Adrenal gland (tissue), 5 donors: ENCODE measurements around the gene DKK1.

Source experiments
- POLR2A ChIP-seq, 2 donors: fragments of 450-650 bp; IDR thresholded peaks; one replicate each; pipeline ENCODE4 v1.6.1; 2017; ENCODE audit warnings: antibody characterized with exemption in 2 of 2, mild to moderate bottlenecking in 2 of 2, moderate library complexity in 1 of 2
- TF ChIP-seq, protein P1 (sequence below), 6 experiments: fragments of 450-650 bp in 4 of 6; fragments of 200-600 bp in 2 of 6; sonication (generic) in 1 of 6; IDR thresholded peaks; 1 replicate in 5 of 6; 2 replicates in 1 of 6; pipeline versions ENCODE4 v1.5.1 to v1.8.0; 2016 to 2021; ENCODE audit warnings: antibody characterized with exemption in 6 of 6, mild to moderate bottlenecking in 2 of 6, moderate library complexity in 1 of 6
- donor health status: DM: no; HTN: no; CAD: no.

DNA sequence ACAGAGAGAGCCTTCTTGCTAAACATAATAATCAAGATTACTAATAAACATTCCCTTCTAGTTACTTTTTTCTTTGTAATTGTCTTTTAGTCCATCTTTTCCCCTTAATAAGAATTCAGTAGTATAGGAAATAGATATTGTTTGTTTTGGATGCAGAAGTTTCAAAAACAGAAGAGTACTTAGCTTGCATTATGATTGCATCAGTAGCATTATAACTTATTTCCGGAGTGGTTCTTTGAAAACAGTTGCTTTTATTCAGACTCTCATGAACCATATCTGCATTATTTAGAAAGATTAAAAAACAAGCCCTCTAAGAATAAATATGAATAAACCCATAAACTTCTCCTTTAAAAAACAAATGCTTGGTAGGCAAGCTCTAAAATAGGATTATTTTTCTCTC, 34.0 kb upstream of the DKK1 start:
- TF ChIP-seq, protein P1, sequence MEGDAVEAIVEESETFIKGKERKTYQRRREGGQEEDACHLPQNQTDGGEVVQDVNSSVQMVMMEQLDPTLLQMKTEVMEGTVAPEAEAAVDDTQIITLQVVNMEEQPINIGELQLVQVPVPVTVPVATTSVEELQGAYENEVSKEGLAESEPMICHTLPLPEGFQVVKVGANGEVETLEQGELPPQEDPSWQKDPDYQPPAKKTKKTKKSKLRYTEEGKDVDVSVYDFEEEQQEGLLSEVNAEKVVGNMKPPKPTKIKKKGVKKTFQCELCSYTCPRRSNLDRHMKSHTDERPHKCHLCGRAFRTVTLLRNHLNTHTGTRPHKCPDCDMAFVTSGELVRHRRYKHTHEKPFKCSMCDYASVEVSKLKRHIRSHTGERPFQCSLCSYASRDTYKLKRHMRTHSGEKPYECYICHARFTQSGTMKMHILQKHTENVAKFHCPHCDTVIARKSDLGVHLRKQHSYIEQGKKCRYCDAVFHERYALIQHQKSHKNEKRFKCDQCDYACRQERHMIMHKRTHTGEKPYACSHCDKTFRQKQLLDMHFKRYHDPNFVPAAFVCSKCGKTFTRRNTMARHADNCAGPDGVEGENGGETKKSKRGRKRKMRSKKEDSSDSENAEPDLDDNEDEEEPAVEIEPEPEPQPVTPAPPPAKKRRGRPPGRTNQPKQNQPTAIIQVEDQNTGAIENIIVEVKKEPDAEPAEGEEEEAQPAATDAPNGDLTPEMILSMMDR (IDR thresholded peaks at IDR 0.05), result no peak
- TF ChIP-seq POLR2A (IDR thresholded peaks at IDR 0.05), result no peak
